Hepatocyte (in vitro differentiated cells): Measurements from ENCODE around the gene GALNT8. TPM values are rescaled to one million over a fixed set of nuclear protein-coding genes. Genes with fewer than 3 reads are reported as not detected.

Experiments used
- DNase-seq: peaks from one replicate; pipeline ENCODE4 v3.0.0-alpha.2; 2016; ENCODE audit warnings: low spot score
- H2AFZ ChIP-seq: fragments of 200-600 bp; sonication (generic); 2 replicates; pipeline ENCODE4 v1.6.0; 2016; ENCODE audit warnings: antibody characterized with exemption, mild to moderate bottlenecking
- H3K27ac ChIP-seq: fragments of 200-600 bp; sonication (generic); 2 replicates; pipeline ENCODE4 v1.5.1; 2016; ENCODE audit warnings: mild to moderate bottlenecking
- H3K27me3 ChIP-seq: fragments of 200-600 bp; sonication (generic); 2 replicates; pipeline ENCODE4 v1.6.1; 2016
- H3K36me3 ChIP-seq: fragments of 200-600 bp; sonication (generic); replicated peaks from 2 replicates; pipeline ENCODE4 v1.5.1; 2016; ENCODE audit warnings: low read depth; ENCODE audit not compliant: insufficient read depth
- H3K4me1 ChIP-seq: fragments of 200-600 bp; sonication (generic); 2 replicates; pipeline ENCODE4 v1.5.1; 2016; ENCODE audit warnings: mild to moderate bottlenecking, moderate library complexity; ENCODE audit not compliant: insufficient read depth
- H3K4me2 ChIP-seq: fragments of 200-600 bp; sonication (generic); 2 replicates; pipeline ENCODE4 v1.6.0; 2016
- H3K4me3 ChIP-seq: fragments of 200-600 bp; sonication (generic); 2 replicates; pipeline ENCODE4 v1.5.1; 2016; ENCODE audit warnings: mild to moderate bottlenecking
- H3K79me2 ChIP-seq: fragments of 200-600 bp; sonication (generic); 2 replicates; pipeline ENCODE4 v1.6.0; 2017; ENCODE audit warnings: mild to moderate bottlenecking
- H3K9me2 ChIP-seq: fragments of 200-600 bp; sonication (generic); replicated peaks from 2 replicates; pipeline ENCODE4 v1.6.0; 2017; ENCODE audit warnings: mild to moderate bottlenecking; ENCODE audit not compliant: insufficient read depth
- H3K9me3 ChIP-seq: fragments of 200-600 bp; sonication (generic); 2 replicates; pipeline ENCODE4 v1.5.1; 2016; ENCODE audit warnings: low read depth, mild to moderate bottlenecking
- H4K20me1 ChIP-seq: fragments of 200-600 bp; sonication (generic); 2 replicates; pipeline ENCODE4 v1.6.0; 2016; ENCODE audit warnings: mild to moderate bottlenecking; ENCODE audit not compliant: insufficient read depth, poor library complexity, severe bottlenecking
- CTCF ChIP-seq: fragments of 200-600 bp; sonication (generic); IDR thresholded peaks from 2 replicates; pipeline ENCODE4 v1.5.1; 2016; ENCODE audit warnings: antibody characterized with exemption, mild to moderate bottlenecking; ENCODE audit not compliant: poor library complexity
- EZH2 ChIP-seq: fragments of 200-600 bp; sonication (generic); IDR thresholded peaks from 2 replicates; pipeline ENCODE4 v1.6.1; 2016; ENCODE audit warnings: antibody characterized with exemption, mild to moderate bottlenecking, borderline replicate concordance
- EZH2phosphoT487 ChIP-seq: fragments of 200-600 bp; sonication (generic); IDR thresholded peaks from one replicate; pipeline ENCODE4 v1.6.1; 2018; ENCODE audit warnings: antibody characterized with exemption, mild to moderate bottlenecking, low read depth, moderate library complexity; ENCODE audit not compliant: unreplicated experiment, severe bottlenecking
- WGBS: methylation state at CpG from one replicate; pipeline ENCODE4 v1.1.6; 2016; ENCODE audit warnings: low lambda C conversion rate; ENCODE audit errors: missing lambda C conversion rate; 5-methylcytosine and 5-hydroxymethylcytosine counted together
- polyA plus RNA-seq: library from polyadenylated mRNA; unstranded; fragments of >200 nt; fragmentation: Nextera tagmentation; extraction: Ambion mirVana; gene quantifications from 2 replicates; pipeline ENCODE4 v1.2.1, GENCODE V29; 2016
- total RNA-seq: library from RNA; depleted of rRNA; stranded (reverse); fragments of >200 nt; gene quantifications from 2 replicates; pipeline ENCODE4 v1.2.3, GENCODE V29; 2014

Gene GALNT8
- total and polyA plus RNA-seq, 2 experiments from 2014 or later = 1.0 to 2.5 TPM

- no peaks in the 10 kb centered on the region for H3K4me1 ChIP-seq
- peaks cover 73% of the 10 kb centered on the region for H3K27me3 ChIP-seq
- no peak overlapping the region for H3K27ac ChIP-seq
- no peak overlapping the region for H3K4me3 ChIP-seq
- no peaks in the 10 kb centered on the region for H3K79me2 ChIP-seq
- no peaks in the 10 kb centered on the region for H3K9me3 ChIP-seq
- no peak overlapping the region for H2AFZ ChIP-seq
- 95% methylated on average over 4 of the region's 4 CpGs for WGBS
- TF ChIP-seq CTCF (no peak), EZH2 (no peak), EZH2phosphoT487 (no peak)
- H3K36me3 ChIP-seq = no peaks in the 10 kb centered on the region
- no peak overlapping the region for H3K4me2 ChIP-seq
- no peaks in the 10 kb centered on the region for H3K9me2 ChIP-seq
- DNase-seq = no peak
- H4K20me1 ChIP-seq = no peaks in the 10 kb centered on the region
Measured at GRCh38 chr12:4812624-4813327, 92.6 kb downstream of the GALNT8 start.

- Histone ChIP-seq H3K27me3 (peaks cover 70% of the 10 kb centered on the region), H3K4me3 (no peak overlapping the region), H3K9me2 (no peaks in the 10 kb centered on the region), H2AFZ (no peak overlapping the region), H3K27ac (no peak overlapping the region), H3K4me1 (no peaks in the 10 kb centered on the region), H4K20me1 (no peaks in the 10 kb centered on the region), H3K4me2 (no peak overlapping the region), H3K9me3 (no peaks in the 10 kb centered on the region), H3K36me3 (no peaks in the 10 kb centered on the region), H3K79me2 (no peaks in the 10 kb centered on the region)
- WGBS = 87% methylated on average over 5 of the region's 5 CpGs
- DNase-seq = no peak
- TF ChIP-seq EZH2phosphoT487 = no peak
- TF ChIP-seq EZH2 = no peak
- TF ChIP-seq CTCF = no peak
Measured at GRCh38 chr12:4813741-4814140, 93.5 kb downstream of the GALNT8 start.

GRCh38 chr12:4814485-4814884 lies 94.3 kb downstream of the GALNT8 start:
- no peaks in the 10 kb centered on the region for H4K20me1 ChIP-seq
- no peaks in the 10 kb centered on the region for H3K79me2 ChIP-seq
- peaks cover 63% of the 10 kb centered on the region for H3K27me3 ChIP-seq
- TF ChIP-seq CTCF (no peak), EZH2 (no peak), EZH2phosphoT487 (no peak)
- H3K9me3 ChIP-seq = no peaks in the 10 kb centered on the region
- no peak overlapping the region for H3K4me2 ChIP-seq
- no peaks in the 10 kb centered on the region for H3K4me1 ChIP-seq
- H3K4me3 ChIP-seq = no peak overlapping the region
- no peaks in the 10 kb centered on the region for H3K36me3 ChIP-seq
- H3K9me2 ChIP-seq = no peaks in the 10 kb centered on the region
- no peak overlapping the region for H2AFZ ChIP-seq
- no peak overlapping the region for H3K27ac ChIP-seq
- 89% methylated on average over 9 of the region's 9 CpGs for WGBS
- no peak for DNase-seq
